H1 (cell line): Measurements from ENCODE around the gene CNNM2.

ENCODE experiments used
- ATF2 ChIP-seq: IDR thresholded peaks from 2 replicates; pipeline ENCODE4 v1.6.1; 2012; ENCODE audit warnings: low read length, inconsistent platforms
- BRCA1 ChIP-seq: IDR thresholded peaks from 2 replicates; pipeline ENCODE4 v1.6.1; 2012; ENCODE audit warnings: low read depth, low read length, improper control_type of control experiment
- CEBPB ChIP-seq: IDR thresholded peaks from 2 replicates; pipeline ENCODE4 v1.6.1; 2012; ENCODE audit warnings: low read depth, low read length
- EZH2 ChIP-seq: fragments of 200-600 bp; sonication (generic); IDR thresholded peaks from 2 replicates; pipeline ENCODE4 v1.7.1; 2012; ENCODE audit warnings: low read depth, mild to moderate bottlenecking, moderate library complexity, low read length, inconsistent platforms; ENCODE audit not compliant: severe bottlenecking
- GTF2F1 ChIP-seq: IDR thresholded peaks from 2 replicates; pipeline ENCODE4 v1.6.1; 2012; ENCODE audit warnings: low read depth, low read length, improper control_type of control experiment, borderline replicate concordance
- NRF1 ChIP-seq: IDR thresholded peaks from 2 replicates; pipeline ENCODE4 v1.6.1; 2011; ENCODE audit warnings: mild to moderate bottlenecking, low read depth, low read length, improper control_type of control experiment
- POLR2A ChIP-seq, 2 experiments: IDR thresholded peaks; 1 replicate in 1 of 2; 2 replicates in 1 of 2; pipeline ENCODE4 v1.6.1; 2011; ENCODE audit warnings: low read depth in 2 of 2, low read length in 2 of 2, mild to moderate bottlenecking in 2 of 2; ENCODE audit errors: control extremely low read depth in 1 of 2
- POLR2AphosphoS5 ChIP-seq: IDR thresholded peaks from 2 replicates; pipeline ENCODE4 v1.6.1; 2011; ENCODE audit warnings: low read depth, low read length
- YY1 ChIP-seq: IDR thresholded peaks from 2 replicates; pipeline ENCODE4 v1.6.1; 2011; ENCODE audit warnings: low read depth, mild to moderate bottlenecking, low read length
- TF ChIP-seq, protein P1 (sequence below), 3 experiments: IDR thresholded peaks; 1 replicate in 2 of 3; 2 replicates in 1 of 3; pipeline versions ENCODE4 v1.5.1 to v1.6.1; 2011; ENCODE audit warnings: low read length in 3 of 3, mild to moderate bottlenecking in 3 of 3, inconsistent platforms in 2 of 3, low read depth in 1 of 3, moderate library complexity in 1 of 3; ENCODE audit not compliant: insufficient read depth in 1 of 3; ENCODE audit errors: control extremely low read depth in 1 of 3

- TF ChIP-seq, protein P1, sequence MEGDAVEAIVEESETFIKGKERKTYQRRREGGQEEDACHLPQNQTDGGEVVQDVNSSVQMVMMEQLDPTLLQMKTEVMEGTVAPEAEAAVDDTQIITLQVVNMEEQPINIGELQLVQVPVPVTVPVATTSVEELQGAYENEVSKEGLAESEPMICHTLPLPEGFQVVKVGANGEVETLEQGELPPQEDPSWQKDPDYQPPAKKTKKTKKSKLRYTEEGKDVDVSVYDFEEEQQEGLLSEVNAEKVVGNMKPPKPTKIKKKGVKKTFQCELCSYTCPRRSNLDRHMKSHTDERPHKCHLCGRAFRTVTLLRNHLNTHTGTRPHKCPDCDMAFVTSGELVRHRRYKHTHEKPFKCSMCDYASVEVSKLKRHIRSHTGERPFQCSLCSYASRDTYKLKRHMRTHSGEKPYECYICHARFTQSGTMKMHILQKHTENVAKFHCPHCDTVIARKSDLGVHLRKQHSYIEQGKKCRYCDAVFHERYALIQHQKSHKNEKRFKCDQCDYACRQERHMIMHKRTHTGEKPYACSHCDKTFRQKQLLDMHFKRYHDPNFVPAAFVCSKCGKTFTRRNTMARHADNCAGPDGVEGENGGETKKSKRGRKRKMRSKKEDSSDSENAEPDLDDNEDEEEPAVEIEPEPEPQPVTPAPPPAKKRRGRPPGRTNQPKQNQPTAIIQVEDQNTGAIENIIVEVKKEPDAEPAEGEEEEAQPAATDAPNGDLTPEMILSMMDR (IDR thresholded peaks at IDR 0.05; ENCODE audit: control extremely low read depth in 1 of 3, insufficient read depth in 1 of 3, low read depth in 1 of 3, low read length in 3 of 3) = no peak
- no peak for TF ChIP-seq BRCA1
- no peak for TF ChIP-seq CEBPB
- TF ChIP-seq GTF2F1 = no peak
- no peak for TF ChIP-seq POLR2A (IDR thresholded peaks at IDR 0.05; ENCODE audit: control extremely low read depth in 1 of 2, low read depth in 2 of 2, low read length in 2 of 2)
- no peak for TF ChIP-seq ATF2
- no peak for TF ChIP-seq NRF1
- no peak for TF ChIP-seq YY1
- TF ChIP-seq POLR2AphosphoS5 = no peak
- no peak for TF ChIP-seq EZH2
These were observed 159.6 kb downstream of the CNNM2 start for GRCh38 chr10:103077491-103078308.
